Upper lobe of left lung (tissue), 6 donors: Measurements from ENCODE around the gene PRSS57. TPM values are rescaled to one million over a fixed set of nuclear protein-coding genes. Genes with fewer than 3 reads are reported as not detected.

Experiments used
- ATAC-seq, 2 donors: fragments of 200-7000 bp; cut with Tn5 transposase; one replicate each; pipeline ENCODE4 v1.9.1; 2022; ENCODE audit warnings: mild to moderate bottlenecking in 2 of 2, moderate library complexity in 2 of 2; ENCODE audit not compliant: low FRiP score in 2 of 2
- DNase-seq, 2 donors: peaks; one replicate each; pipeline ENCODE4 v3.0.0-alpha.2; 2019 to 2020
- H3K27ac ChIP-seq, 4 donors: fragments of 200-600 bp; sonication (generic); one replicate each; pipeline ENCODE4 v1.5.1; 2016 to 2019
- H3K27me3 ChIP-seq, 4 donors: fragments of 200-600 bp; sonication (generic); one replicate each; pipeline ENCODE4 v1.5.1; 2017 to 2019
- H3K36me3 ChIP-seq, 4 donors: fragments of 200-600 bp; sonication (generic); one replicate each; pipeline ENCODE4 v1.5.1; 2016 to 2019
- H3K4me1 ChIP-seq, 4 donors: fragments of 200-600 bp; sonication (generic); one replicate each; pipeline ENCODE4 v1.5.1; 2018 to 2019
- H3K4me3 ChIP-seq, 4 donors: fragments of 200-600 bp; sonication (generic); one replicate each; pipeline ENCODE4 v1.5.1; 2017 to 2019; ENCODE audit warnings: mild to moderate bottlenecking in 2 of 4, moderate library complexity in 1 of 4
- H3K9me3 ChIP-seq, 4 donors: fragments of 200-600 bp; sonication (generic); one replicate each; pipeline ENCODE4 v1.5.1; 2018 to 2019
- CTCF ChIP-seq, 6 experiments: fragments of 450-650 bp in 4 of 6; fragments of 200-600 bp in 2 of 6; sonication (generic) in 2 of 6; IDR thresholded peaks; one replicate each; pipeline ENCODE4 v1.5.1; 2016 to 2019; ENCODE audit warnings: antibody characterized with exemption in 6 of 6
- EP300 ChIP-seq, 4 donors: sonication (generic); formaldehyde crosslinking; IDR thresholded peaks; one replicate each; pipeline ENCODE4 v1.5.1; 2017; ENCODE audit warnings: antibody characterized with exemption in 4 of 4, control low read depth in 2 of 4
- POLR2A ChIP-seq, 4 donors: fragments of 450-650 bp; IDR thresholded peaks; one replicate each; pipeline ENCODE4 v1.5.1; 2016 to 2017; ENCODE audit warnings: antibody characterized with exemption in 4 of 4, mild to moderate bottlenecking in 2 of 4
- POLR2AphosphoS5 ChIP-seq, 2 donors: sonication (generic); formaldehyde crosslinking; IDR thresholded peaks; one replicate each; pipeline ENCODE4 v1.5.1; 2017; ENCODE audit warnings: antibody characterized with exemption in 2 of 2
- WGBS, 2 donors: methylation state at CpG; one replicate each; pipeline ENCODE4 v1.1.5; 2017 to 2018; 5-methylcytosine and 5-hydroxymethylcytosine counted together
- total RNA-seq, 6 donors: library from RNA; depleted of rRNA in 4 of 6; stranded (reverse); fragments of >200 nt in 4 of 6; gene quantifications; one replicate each; pipeline versions ENCODE4 v1.1.0 to v1.2.1, GENCODE V29; 2016 to 2021
- donor health status: DM: no; HTN: no; CAD: no; lungs with moderate emphysema.
- donor health status: DM: no; HTN: yes; CAD: no; lungs with severe emphysema.

PRSS57 gene
- total RNA-seq, 6 donors from 2014 or later = 0.37 to 0.46 TPM; not detected in 4

GRCh38 chr19:690203-690602 is 5.0 kb downstream of the PRSS57 start:
- TF ChIP-seq POLR2AphosphoS5 (IDR thresholded peaks at IDR 0.05) = no peak
- TF ChIP-seq POLR2A (IDR thresholded peaks at IDR 0.05) = no peak
- no peak for TF ChIP-seq EP300 (IDR thresholded peaks at IDR 0.05)
- TF ChIP-seq CTCF (IDR thresholded peaks at IDR 0.05) = no peak
- no peak overlapping the region for H3K4me3 ChIP-seq
- ATAC-seq (no peak), DNase-seq (no peak)
- H3K9me3 ChIP-seq = no peaks in the 10 kb centered on the region
- peaks cover 0 to 4% (median 2%) of the 10 kb centered on the region in 4 donors for H3K27me3 ChIP-seq
- no peak overlapping the region for H3K27ac ChIP-seq
- H3K36me3 ChIP-seq = no peaks in the 10 kb centered on the region
- H3K4me1 ChIP-seq = peaks cover 0 to 7% (median 1%) of the 10 kb centered on the region in 4 donors
- WGBS, 2 donors = 75 to 88% methylated on average over 17 of the region's 18 CpGs

GRCh38 chr19:688992-689391 is 6.3 kb downstream of the PRSS57 start:
- Histone ChIP-seq H3K36me3 (no peaks in the 10 kb centered on the region), H3K4me3 (no peak overlapping the region), H3K9me3 (no peaks in the 10 kb centered on the region), H3K27me3 (no peaks in the 10 kb centered on the region), H3K27ac (no peak overlapping the region), H3K4me1 (no peaks in the 10 kb centered on the region)
- TF ChIP-seq EP300 (IDR thresholded peaks at IDR 0.05) (no peak), POLR2A (IDR thresholded peaks at IDR 0.05) (no peak), CTCF (IDR thresholded peaks at IDR 0.05) (no peak), POLR2AphosphoS5 (IDR thresholded peaks at IDR 0.05) (no peak)
- WGBS, 2 donors = 74 to 91% methylated on average over 17 of the region's 17 CpGs
- ATAC-seq = no peak
- no peak for DNase-seq

- TF ChIP-seq POLR2AphosphoS5 (IDR thresholded peaks at IDR 0.05) (no peak), CTCF (IDR thresholded peaks at IDR 0.05) (no peak), EP300 (IDR thresholded peaks at IDR 0.05) (no peak), POLR2A (IDR thresholded peaks at IDR 0.05) (no peak)
- 56 to 92% methylated on average over 15 of the region's 15 CpGs for WGBS, 2 donors
- no peak overlapping the region for H3K4me3 ChIP-seq
- no peaks in the 10 kb centered on the region for H3K36me3 ChIP-seq
- peak in 1 of 2 donors; percentile 46 for DNase-seq
- peak in 1 of 2 donors; percentile 3 for ATAC-seq
- H3K4me1 ChIP-seq = no peaks in the 10 kb centered on the region
- H3K9me3 ChIP-seq = no peaks in the 10 kb centered on the region
- H3K27me3 ChIP-seq = no peaks in the 10 kb centered on the region
- H3K27ac ChIP-seq = no peak overlapping the region
Observed at GRCh38 chr19:688214-688613, 7.0 kb downstream of the PRSS57 start.

- Histone ChIP-seq H3K9me3 (no peaks in the 10 kb centered on the region), H3K36me3 (no peaks in the 10 kb centered on the region), H3K27ac (no peak overlapping the region), H3K4me1 (no peaks in the 10 kb centered on the region), H3K27me3 (no peaks in the 10 kb centered on the region), H3K4me3 (no peak overlapping the region)
- DNase-seq (no peak), ATAC-seq (no peak)
- 88 to 93% methylated on average over 11 of the region's 11 CpGs for WGBS, 2 donors
- no peak for TF ChIP-seq EP300 (IDR thresholded peaks at IDR 0.05)
- no peak for TF ChIP-seq POLR2A (IDR thresholded peaks at IDR 0.05)
- no peak for TF ChIP-seq POLR2AphosphoS5 (IDR thresholded peaks at IDR 0.05)
- no peak for TF ChIP-seq CTCF (IDR thresholded peaks at IDR 0.05)
Observed at GRCh38 chr19:687569-688166, 7.6 kb downstream of the PRSS57 start.
